Prostate gland (tissue), 2 donors: ENCODE results near the gene ASXL1.

Experiments
- CTCF ChIP-seq, 4 experiments: fragments of 200-600 bp in 2 of 4; fragments of 450-650 bp in 2 of 4; sonication (generic) in 2 of 4; IDR thresholded peaks; 1 replicate in 3 of 4; 2 replicates in 1 of 4; pipeline ENCODE4 v1.5.1; 2016 to 2019; ENCODE audit warnings: antibody characterized with exemption in 4 of 4, mild to moderate bottlenecking in 2 of 4, moderate library complexity in 2 of 4
- POLR2AphosphoS5 ChIP-seq: sonication (generic); formaldehyde crosslinking; IDR thresholded peaks from one replicate; pipeline ENCODE4 v1.6.1; 2017; ENCODE audit warnings: antibody characterized with exemption

GRCh38 chr20:32434434-32434833 lies 76.3 kb downstream of the ASXL1 start:
- TF ChIP-seq CTCF (IDR thresholded peaks at IDR 0.05) (no peak), POLR2AphosphoS5 (no peak)
